GM20000 (cell line): ENCODE measurements around the gene GLMN.

Experiments
- DNase-seq: peaks from one replicate; pipeline ENCODE4 v3.0.0; 2012; ENCODE audit warnings: low spot score
- CTCF ChIP-seq: IDR thresholded peaks from 2 replicates; pipeline ENCODE4 v1.5.1; 2012; ENCODE audit warnings: mild to moderate bottlenecking, control low read depth; ENCODE audit errors: extremely low read depth, missing control alignments

GLMN gene

GRCh38 chr1:92218559-92218958, 80.2 kb downstream of the GLMN start:
- DNase-seq = no peak
- no peak for TF ChIP-seq CTCF

- DNase-seq = no peak
- TF ChIP-seq CTCF = no peak
Measured at GRCh38 chr1:92217721-92218120, 81.1 kb downstream of the GLMN start, which contains the start of gene C1orf146. C1orf146 (plus strand) TSS chr1:92217915; CDS start chr1:92231421, 13,506 bp downstream.

- no peak for TF ChIP-seq CTCF
- DNase-seq = no peak
Measured at GRCh38 chr1:92211166-92211565, 87.6 kb downstream of the GLMN start.

GRCh38 chr1:92210701-92211100, 88.1 kb downstream of the GLMN start:
- no peak for TF ChIP-seq CTCF
- no peak for DNase-seq

GRCh38 chr1:92203105-92203504, 95.7 kb downstream of the GLMN start:
- DNase-seq = no peak
- no peak for TF ChIP-seq CTCF

- no peak for TF ChIP-seq CTCF
- no peak for DNase-seq
Measured at GRCh38 chr1:92201973-92202372, 96.8 kb downstream of the GLMN start.
